GM12864 (cell line): ENCODE data around the gene TRIM62.

Experiments
- DNase-seq: peaks from one replicate; pipeline ENCODE4 v3.0.0-alpha.2; 2011; ENCODE audit warnings: low read depth
- H3K4me3 ChIP-seq: 2 replicates; pipeline ENCODE4 v1.5.1; 2011; ENCODE audit warnings: mild to moderate bottlenecking, low read depth, low read length, control low read depth
- TF ChIP-seq, protein P1 (sequence below): IDR thresholded peaks from 2 replicates; pipeline ENCODE4 v1.5.1; 2011; ENCODE audit warnings: low read depth, mild to moderate bottlenecking, moderate library complexity, low read length, control low read depth, inconsistent platforms; ENCODE audit errors: missing control alignments

The TRIM62 gene

DNA sequence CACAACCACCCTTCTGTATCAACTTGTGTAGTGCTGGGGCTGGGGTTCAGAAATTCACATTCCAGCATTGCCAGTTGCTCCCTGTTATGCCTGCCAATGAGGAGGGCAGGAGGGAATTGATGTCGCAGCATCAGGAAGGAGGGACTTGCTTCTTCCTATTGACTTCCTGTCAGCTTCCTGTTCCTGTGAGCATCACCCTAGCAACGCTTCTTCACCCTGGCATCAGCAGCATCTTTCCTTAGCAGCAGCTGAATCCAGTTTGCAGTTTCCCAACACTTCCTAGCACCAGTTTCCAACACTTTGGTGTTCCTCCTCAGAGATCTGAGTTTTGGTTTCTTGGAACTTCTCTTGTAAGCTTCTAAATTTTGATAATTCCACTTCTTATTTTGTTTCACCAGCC is 8.9 kb upstream of the TRIM62 start:
- no peak overlapping the region for H3K4me3 ChIP-seq
- TF ChIP-seq, protein P1, sequence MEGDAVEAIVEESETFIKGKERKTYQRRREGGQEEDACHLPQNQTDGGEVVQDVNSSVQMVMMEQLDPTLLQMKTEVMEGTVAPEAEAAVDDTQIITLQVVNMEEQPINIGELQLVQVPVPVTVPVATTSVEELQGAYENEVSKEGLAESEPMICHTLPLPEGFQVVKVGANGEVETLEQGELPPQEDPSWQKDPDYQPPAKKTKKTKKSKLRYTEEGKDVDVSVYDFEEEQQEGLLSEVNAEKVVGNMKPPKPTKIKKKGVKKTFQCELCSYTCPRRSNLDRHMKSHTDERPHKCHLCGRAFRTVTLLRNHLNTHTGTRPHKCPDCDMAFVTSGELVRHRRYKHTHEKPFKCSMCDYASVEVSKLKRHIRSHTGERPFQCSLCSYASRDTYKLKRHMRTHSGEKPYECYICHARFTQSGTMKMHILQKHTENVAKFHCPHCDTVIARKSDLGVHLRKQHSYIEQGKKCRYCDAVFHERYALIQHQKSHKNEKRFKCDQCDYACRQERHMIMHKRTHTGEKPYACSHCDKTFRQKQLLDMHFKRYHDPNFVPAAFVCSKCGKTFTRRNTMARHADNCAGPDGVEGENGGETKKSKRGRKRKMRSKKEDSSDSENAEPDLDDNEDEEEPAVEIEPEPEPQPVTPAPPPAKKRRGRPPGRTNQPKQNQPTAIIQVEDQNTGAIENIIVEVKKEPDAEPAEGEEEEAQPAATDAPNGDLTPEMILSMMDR = no peak
- DNase-seq = no peak

DNA sequence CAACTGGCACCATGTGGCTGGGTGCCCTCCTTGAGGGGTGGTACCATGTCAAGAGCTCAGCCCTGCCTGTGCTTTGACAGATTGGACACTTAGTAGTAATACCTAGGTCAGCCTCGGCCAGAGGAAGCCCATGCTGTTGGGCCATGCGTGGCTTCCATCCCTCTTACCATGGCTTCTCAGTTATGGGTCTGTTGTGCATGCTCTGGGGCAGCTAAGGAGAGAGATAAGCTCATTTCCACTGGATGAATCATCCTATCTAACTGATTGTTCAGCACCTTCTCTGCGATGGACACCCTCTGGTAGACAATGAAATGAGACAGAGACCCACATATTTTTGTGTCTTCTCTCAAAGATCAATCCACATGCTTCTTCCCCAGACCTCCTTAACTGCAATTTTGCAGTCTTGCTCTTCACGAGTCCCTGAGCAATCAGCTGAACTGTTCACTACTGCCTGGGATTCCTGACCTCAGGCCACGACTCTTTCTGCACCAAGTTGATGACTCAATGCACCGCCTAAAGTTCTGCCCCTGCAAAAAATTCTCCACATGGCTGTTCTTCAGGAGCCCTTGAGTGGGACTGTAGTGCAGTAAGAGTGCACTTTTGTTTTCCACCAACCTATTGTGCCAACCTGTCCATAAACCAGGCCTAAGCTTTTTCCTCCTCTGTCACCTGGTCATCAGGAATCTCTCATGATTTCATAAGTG is 6.9 kb upstream of the TRIM62 start:
- TF ChIP-seq, protein P1 = no peak
- no peak for DNase-seq

DNA sequence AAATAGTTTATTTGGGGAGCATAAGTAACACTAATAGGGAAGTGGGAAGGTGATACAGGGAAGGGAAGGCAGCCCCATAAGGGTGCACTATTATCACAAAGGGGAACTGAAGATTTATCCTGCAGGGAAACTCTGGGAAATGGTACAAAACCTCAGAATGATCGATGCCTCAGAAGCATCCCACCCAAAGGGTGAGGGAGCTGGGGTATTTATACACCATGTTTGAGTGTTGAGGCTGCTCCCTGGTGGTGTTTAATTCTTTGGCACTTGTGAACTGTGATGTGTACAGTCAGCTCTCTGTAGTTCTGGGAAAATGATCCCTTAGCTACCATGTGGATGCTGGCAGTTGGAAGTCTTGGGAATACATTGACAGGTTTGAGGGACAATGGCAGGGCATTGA is 5.1 kb upstream of the TRIM62 start:
- H3K4me3 ChIP-seq = no peak overlapping the region
- no peak for DNase-seq
- TF ChIP-seq, protein P1 = no peak

More for the DNA sequence above, 6.9 kb upstream of the TRIM62 start:
- no peak overlapping the region for H3K4me3 ChIP-seq

DNA sequence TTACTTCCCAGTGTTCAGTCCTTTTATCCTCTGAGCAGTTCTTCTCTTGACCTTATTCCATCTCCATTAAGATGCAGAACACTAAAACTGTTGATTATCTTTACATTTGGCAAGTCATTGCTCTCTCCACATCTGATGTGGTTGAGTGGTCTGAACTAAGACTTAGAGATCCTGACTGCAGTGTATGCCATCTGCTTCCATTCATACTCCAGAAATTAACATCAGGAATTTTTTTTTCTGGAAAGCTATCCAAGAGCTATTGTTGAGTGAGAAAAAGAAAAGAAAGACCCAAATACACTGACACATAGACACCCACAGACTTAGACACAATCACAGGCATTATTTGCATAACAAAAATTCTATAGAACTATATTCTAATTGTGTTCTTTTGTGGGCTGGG is 3.7 kb upstream of the TRIM62 start:
- TF ChIP-seq, protein P1 = no peak
- H3K4me3 ChIP-seq = no peak overlapping the region
- DNase-seq = no peak

DNA sequence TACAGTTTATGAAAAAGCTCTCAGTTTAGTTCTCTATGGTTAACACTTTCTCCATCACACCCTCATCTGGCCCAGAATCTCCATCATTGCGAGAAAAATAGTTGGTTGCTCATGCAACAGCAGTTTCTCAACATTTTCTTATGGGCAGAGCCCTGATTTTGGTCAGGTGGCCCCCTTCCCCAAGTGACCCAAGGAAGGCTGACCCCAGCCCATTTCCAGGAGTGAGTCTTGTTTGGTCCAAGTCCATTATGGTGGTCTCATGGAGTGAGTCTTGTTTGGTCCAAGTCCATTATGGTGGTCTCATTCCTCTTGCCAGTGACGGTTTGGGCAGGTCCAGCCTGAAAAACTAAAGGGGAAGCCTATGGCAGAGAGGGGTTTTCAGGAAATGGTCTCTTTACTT is 1.5 kb upstream of the TRIM62 start:
- TF ChIP-seq, protein P1 = no peak
- DNase-seq = no peak
- no peak overlapping the region for H3K4me3 ChIP-seq

DNA sequence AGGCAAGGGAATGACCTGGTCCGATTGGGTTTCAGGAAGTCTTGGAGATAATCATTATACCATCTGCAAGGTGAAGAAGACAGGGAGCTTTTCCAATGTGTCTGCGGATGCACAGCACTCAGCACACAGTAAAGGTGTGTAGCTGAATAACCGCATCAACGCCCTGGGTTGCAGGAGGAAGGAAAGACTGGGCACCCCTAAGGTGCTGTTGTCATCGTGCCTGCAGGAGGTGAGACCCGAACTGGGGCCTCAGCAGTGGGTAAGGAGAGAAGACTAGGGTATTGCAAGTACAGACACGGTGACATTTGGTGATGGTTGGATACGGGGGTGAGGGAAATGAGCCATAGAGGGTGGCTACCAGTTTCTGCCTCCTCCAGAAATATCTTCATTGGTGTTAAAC is 1.1 kb upstream of the TRIM62 start:
- DNase-seq = no peak
- no peak overlapping the region for H3K4me3 ChIP-seq
- TF ChIP-seq, protein P1 = no peak

DNA sequence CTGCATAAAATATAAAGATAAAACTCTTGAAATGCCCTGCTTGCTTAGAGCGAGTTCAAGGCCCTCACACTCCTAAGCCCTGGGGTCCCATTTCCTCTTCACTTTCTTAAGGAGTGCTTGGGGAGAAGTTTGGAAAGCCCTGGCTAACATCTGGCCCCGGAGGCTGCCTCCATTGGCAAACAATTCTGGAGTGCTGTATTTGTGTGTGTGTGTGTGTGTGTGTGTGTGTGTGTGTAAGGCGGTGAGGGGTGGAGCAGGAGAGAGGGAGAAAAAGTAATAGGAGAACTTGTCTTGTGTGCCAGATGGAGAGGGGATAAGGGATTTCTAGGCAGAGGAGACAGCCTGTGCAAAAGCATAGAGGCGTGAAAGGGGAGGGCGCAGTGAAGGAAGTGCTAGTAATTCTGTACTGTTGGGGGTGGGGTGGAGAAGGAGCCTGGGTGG is 578 bp upstream of the TRIM62 start:
- TF ChIP-seq, protein P1 = no peak
- no peak overlapping the region for H3K4me3 ChIP-seq
- no peak for DNase-seq
